AG09309 (cell line): Measurements from ENCODE around the gene VIM.

Experiments used
- DNase-seq: peaks from one replicate; pipeline ENCODE4 v3.0.0-alpha.2; 2010; ENCODE audit warnings: low read depth
- H3K4me3 ChIP-seq: 2 replicates; pipeline ENCODE4 v1.5.1; 2011; ENCODE audit warnings: mild to moderate bottlenecking, low read depth, low read length, moderate library complexity; ENCODE audit not compliant: control insufficient read depth
- CTCF ChIP-seq: IDR thresholded peaks from 2 replicates; pipeline ENCODE4 v1.5.1; 2011; ENCODE audit warnings: mild to moderate bottlenecking, low read depth, low read length, inconsistent platforms; ENCODE audit not compliant: insufficient read depth, control insufficient read depth; ENCODE audit errors: missing control alignments

VIM gene

GRCh38 chr10:17239345-17240085, 11.5 kb downstream of the VIM start:
- TF ChIP-seq CTCF, result no peak
- DNase-seq, result no peak
- H3K4me3 ChIP-seq, result no peak overlapping the region

- TF ChIP-seq CTCF, result no peak
- H3K4me3 ChIP-seq, result no peak overlapping the region
- DNase-seq, result no peak
These were observed 12.1 kb downstream of the VIM start for GRCh38 chr10:17240096-17240495.

- TF ChIP-seq CTCF, result no peak
- no peak for DNase-seq
- no peak overlapping the region for H3K4me3 ChIP-seq
These were observed 12.6 kb downstream of the VIM start for GRCh38 chr10:17240616-17241015.

GRCh38 chr10:17241611-17242333, 13.7 kb downstream of the VIM start:
- TF ChIP-seq CTCF, result no peak
- no peak for DNase-seq
- H3K4me3 ChIP-seq, result no peak overlapping the region

GRCh38 chr10:17244700-17245365, 16.8 kb downstream of the VIM start:
- no peak for DNase-seq
- TF ChIP-seq CTCF, result no peak
- H3K4me3 ChIP-seq, result no peak overlapping the region

- no peak for DNase-seq
- no peak for TF ChIP-seq CTCF
- no peak overlapping the region for H3K4me3 ChIP-seq
These were observed 19.2 kb downstream of the VIM start for GRCh38 chr10:17247210-17247609.
